ENCODE data around the gene LGALS7. TPM values are rescaled to one million over a fixed set of nuclear protein-coding genes. Genes with fewer than 3 reads are reported as not detected.

The LGALS7 gene
- total and polyA plus RNA-seq, 10 of the 15 experiments (the other 5 are each of a cell fraction or from before 2014, with no cell fraction given) = 0.19 TPM; not detected in 9

- SMC1A ChIA-PET (ENCODE audit: uncharacterized antibody, unreplicated experiment) = interaction anchor here (1.2 kb wide), 1 partner anchor 342 kb away, joined by 4 read pairs; the partner anchor contains the start of gene FAM98C
- no peak for FAIRE-seq
- 77% methylated on average over 9 of the region's 10 CpGs for WGBS (ENCODE audit: insufficient coverage, insufficient replicate concordance, low lambda C conversion rate, missing lambda C conversion rate)
- POLR2A ChIA-PET = no interaction called here
- H3K4me1 ChIP-seq (ENCODE audit: control insufficient read depth, insufficient read depth, low read length) = no peaks in the 10 kb centered on the region
- H3K4me2 ChIP-seq (ENCODE audit: control insufficient read depth, insufficient read depth) = no peak within 1 kb of the TSS
- H3K27me3 ChIP-seq (replicated peaks in 1 of 2; ENCODE audit: control insufficient read depth in 2 of 2, insufficient read depth in 2 of 2, low read length in 1 of 2) = no peaks in the 10 kb centered on the region
- H3K4me3 ChIP-seq = no peak within 1 kb of the TSS
- H3K27ac ChIP-seq (ENCODE audit: control insufficient read depth, insufficient read depth) = no peak within 1 kb of the TSS
- BruUV-seq (replicated peaks) = no TSS peak
- no peak within 1 kb of the TSS for H3K9ac ChIP-seq (ENCODE audit: control insufficient read depth, insufficient read depth, low read length)
- in situ Hi-C loops (cut with MboI) (no loop called here), intact Hi-C loops (cut with micrococcal nuclease; ENCODE audit: unreplicated experiment) (no loop called here)
- H4K20me1 ChIP-seq (ENCODE audit: control insufficient read depth, insufficient read depth) = no peaks in the 10 kb centered on the region
- H2AFZ ChIP-seq (ENCODE audit: control insufficient read depth, low read depth, low read length) = no peak within 1 kb of the TSS
- CTCF ChIA-PET = no interaction called here
- no peaks in the 10 kb centered on the region for H3K9me3 ChIP-seq (replicated peaks; ENCODE audit: control insufficient read depth, insufficient read depth, low read length)
- no peak for ATAC-seq
- RAD21 ChIA-PET (ENCODE audit: unreplicated experiment) = no interaction called here
- DNase-seq (ENCODE audit: low read depth, low spot score) = no peak
- H3K36me3 ChIP-seq (ENCODE audit: control insufficient read depth in 2 of 2, insufficient read depth in 2 of 2, low read length in 1 of 2) = no peaks in the 10 kb centered on the region
- no peaks in the 10 kb centered on the region for H3K79me2 ChIP-seq (ENCODE audit: control insufficient read depth, insufficient read depth, low read length)
- no peak for TF ChIP-seq ZNF24 (IDR thresholded peaks at IDR 0.05)
- no peak for TF ChIP-seq ATF7 (IDR thresholded peaks at IDR 0.05; ENCODE audit: low read depth)
- no peak for TF ChIP-seq KDM1A (IDR thresholded peaks at IDR 0.05; ENCODE audit: borderline replicate concordance)
- TF ChIP-seq CEBPB (IDR thresholded peaks at IDR 0.05; ENCODE audit: borderline replicate concordance in 1 of 2, low read depth in 2 of 2, low read length in 2 of 2) = no peak
- no peak for TF ChIP-seq USF1 (IDR thresholded peaks at IDR 0.05; ENCODE audit: borderline replicate concordance, extremely low read length, insufficient read depth, low read depth, low read length)
- TF ChIP-seq POLR2AphosphoS2 (IDR thresholded peaks at IDR 0.05; ENCODE audit: low read depth, low read length) = no peak
- TF ChIP-seq GATAD2B (conservative IDR thresholded peaks at IDR 0.05; ENCODE audit: low read depth) = no peak
- no peak for TF ChIP-seq TBL1XR1 (IDR thresholded peaks at IDR 0.05; ENCODE audit: low read depth, low read length)
- no peak for TF ChIP-seq IKZF1 (conservative IDR thresholded peaks at IDR 0.05)
- TF ChIP-seq ZBTB40 (IDR thresholded peaks at IDR 0.05; ENCODE audit: borderline replicate concordance) = no peak
- no peak for TF ChIP-seq ZSCAN29 (IDR thresholded peaks at IDR 0.05)
- TF ChIP-seq IRF4 (IDR thresholded peaks at IDR 0.05; ENCODE audit: low read depth, low read length) = no peak
- no peak for TF ChIP-seq RFX5 (IDR thresholded peaks at IDR 0.05; ENCODE audit: low read depth, low read length)
- no peak for TF ChIP-seq FOS (IDR thresholded peaks at IDR 0.05; ENCODE audit: borderline replicate concordance, extremely low read depth, insufficient read length)
- no peak for TF ChIP-seq CTCF (IDR thresholded peaks at IDR 0.05 in 2 of 3, conservative IDR thresholded peaks at IDR 0.05 in 1 of 3; ENCODE audit: control insufficient read depth in 2 of 3, extremely low read depth in 1 of 3, insufficient read depth in 1 of 3, low read depth in 3 of 3, low read length in 3 of 3)
- no peak for TF ChIP-seq SMARCA5 (IDR thresholded peaks at IDR 0.05)
- TF ChIP-seq MLLT1 (IDR thresholded peaks at IDR 0.05) = no peak
- TF ChIP-seq ZNF622 (IDR thresholded peaks at IDR 0.05) = no peak
These were observed 29.0 kb downstream of the LGALS7 start, which contains the start of gene CAPN12 for GRCh38 chr19:38744298-38744681. CAPN12 (minus strand) TSS chr19:38744474; CDS start chr19:38744165, 309 bp downstream.
